Activated CD4-positive, alpha-beta T cell treated with anti-CD3 and anti-CD28 coated beads for 4 hours (primary cell): ENCODE data around the gene GNAS.
A peak's percentile ranks its signal among the peaks of the same experiment; 100 is the strongest.
"Not testable (repeated sequence)": the region's sequence is repeated elsewhere in the genome, so short reads cannot be mapped to it uniquely, and the experiment has no call there.

Source experiments
- DNase-seq, 2 donors: peaks; one replicate each; pipeline ENCODE4 v3.0.0-alpha.2; 2020

Gene GNAS

GRCh38 chr20:58828804-58829203, 23.7 kb upstream of the GNAS start:
- not testable (repeated sequence) for DNase-seq

- no peak for DNase-seq
Measured at GRCh38 chr20:58829531-58829941, 23.0 kb upstream of the GNAS start.

- no peak for DNase-seq
Measured at GRCh38 chr20:58832457-58832856, 20.1 kb upstream of the GNAS start.

- no peak for DNase-seq
Measured at GRCh38 chr20:58833921-58834320, 18.6 kb upstream of the GNAS start.

GRCh38 chr20:58835231-58835630, 17.3 kb upstream of the GNAS start:
- no peak for DNase-seq

- no peak for DNase-seq
Measured at GRCh38 chr20:58836616-58837204, 15.8 kb upstream of the GNAS start.

- DNase-seq = no peak
Measured at GRCh38 chr20:58837717-58838116, 14.8 kb upstream of the GNAS start.

GRCh38 chr20:58838174-58838573, 14.3 kb upstream of the GNAS start:
- no peak for DNase-seq

GRCh38 chr20:58839474-58839874, 13.0 kb upstream of the GNAS start:
- DNase-seq = peak; percentile 37 to 47

GRCh38 chr20:58839991-58840747, 12.3 kb upstream of the GNAS start:
- no peak for DNase-seq

- DNase-seq = no peak
Measured at GRCh38 chr20:58840816-58841538, 11.5 kb upstream of the GNAS start.

- DNase-seq = no peak
Measured at GRCh38 chr20:58841539-58842264, 10.8 kb upstream of the GNAS start.

GRCh38 chr20:58842276-58842675, 10.2 kb upstream of the GNAS start:
- DNase-seq = no peak

- DNase-seq = no peak
Measured at GRCh38 chr20:58843128-58843556, 9.4 kb upstream of the GNAS start.

GRCh38 chr20:58845706-58846105, 6.8 kb upstream of the GNAS start:
- DNase-seq = no peak

GRCh38 chr20:58847463-58847862, 5.1 kb upstream of the GNAS start:
- no peak for DNase-seq

GRCh38 chr20:58850693-58851174, 1.8 kb upstream of the GNAS start, which contains the start of gene GNAS-AS1:
Gene GNAS-AS1 (minus strand): TSS chr20:58850902.
- peak; percentile 74 to 77 for DNase-seq

- no peak for DNase-seq
Measured at GRCh38 chr20:58851221-58851968, 1.1 kb upstream of the GNAS start.

GRCh38 chr20:58851969-58852458, 502 bp upstream of the GNAS start:
- DNase-seq = no peak

GRCh38 chr20:58853466-58853865, 950 bp downstream of the GNAS start:
- DNase-seq = no peak

- no peak for DNase-seq
Measured at GRCh38 chr20:58853976-58854637, 1.6 kb downstream of the GNAS start.
